GM23338 (cell line): ENCODE measurements around the gene ATOH8. TPM values are rescaled to one million over a fixed set of nuclear protein-coding genes. Genes with fewer than 3 reads are reported as not detected.

ENCODE experiments used
- ATAC-seq: fragments of 200-7000 bp; cut with Tn5 transposase; 3 replicates; pipeline ENCODE4 v1.9.1; 2020
- DNase-seq: peaks from one replicate; pipeline ENCODE4 v3.0.0-alpha.2; 2015; ENCODE audit warnings: low spot score
- H2AFZ ChIP-seq: fragments of 200-600 bp; sonication (generic); 2 replicates; pipeline ENCODE4 v1.8.0; 2016; ENCODE audit warnings: antibody characterized with exemption, mild to moderate bottlenecking, moderate library complexity
- H3F3A ChIP-seq: fragments of 200-600 bp; sonication (generic); replicated peaks from 2 replicates; pipeline ENCODE4 v1.8.0; 2017; ENCODE audit warnings: antibody characterized with exemption, mixed run types, low read depth
- H3K27ac ChIP-seq: fragments of 200-600 bp; sonication (generic); 2 replicates; pipeline ENCODE4 v1.6.1; 2016; ENCODE audit warnings: low read depth
- H3K27me3 ChIP-seq: fragments of 200-600 bp; sonication (generic); 2 replicates; pipeline ENCODE4 v1.8.0; 2016; ENCODE audit warnings: mild to moderate bottlenecking, mixed run types, moderate library complexity; ENCODE audit not compliant: insufficient read depth
- H3K36me3 ChIP-seq: fragments of 200-600 bp; sonication (generic); 2 replicates; pipeline ENCODE4 v1.8.0; 2016; ENCODE audit warnings: mild to moderate bottlenecking; ENCODE audit not compliant: insufficient read depth
- H3K4me1 ChIP-seq: fragments of 200-600 bp; sonication (generic); 2 replicates; pipeline ENCODE4 v1.8.0; 2016; ENCODE audit warnings: mild to moderate bottlenecking, moderate library complexity; ENCODE audit not compliant: insufficient read depth
- H3K4me2 ChIP-seq: fragments of 200-600 bp; sonication (generic); 2 replicates; pipeline ENCODE4 v1.7.1; 2017; ENCODE audit warnings: mixed run types
- H3K4me3 ChIP-seq: fragments of 200-600 bp; sonication (generic); 2 replicates; pipeline ENCODE4 v1.6.1; 2016; ENCODE audit warnings: mixed run types
- H3K79me2 ChIP-seq: fragments of 200-600 bp; sonication (generic); replicated peaks from 2 replicates; pipeline ENCODE4 v1.8.0; 2017; ENCODE audit warnings: mild to moderate bottlenecking; ENCODE audit not compliant: insufficient read depth
- H3K9me2 ChIP-seq: fragments of 200-600 bp; sonication (generic); 2 replicates; pipeline ENCODE4 v1.8.0; 2017; ENCODE audit not compliant: insufficient read depth
- H4K20me1 ChIP-seq: fragments of 200-600 bp; sonication (generic); replicated peaks from 2 replicates; pipeline ENCODE4 v1.8.0; 2017; ENCODE audit warnings: mild to moderate bottlenecking; ENCODE audit not compliant: insufficient read depth
- H3K27ac Mint-ChIP-seq: 2 replicates; pipeline ENCODE4 v1.8.0; 2020; ENCODE audit warnings: inconsistent platforms, mild to moderate bottlenecking, moderate library complexity, mixed read lengths
- H3K27me3 Mint-ChIP-seq: 3 replicates; pipeline ENCODE4 v1.8.0; 2022; ENCODE audit warnings: low read depth, mild to moderate bottlenecking, moderate library complexity, mixed read lengths, inconsistent platforms; ENCODE audit not compliant: insufficient read depth, poor library complexity
- H3K36me3 Mint-ChIP-seq: 3 replicates; pipeline ENCODE4 v1.8.0; 2021; ENCODE audit warnings: low read depth, mild to moderate bottlenecking, inconsistent platforms, moderate library complexity, mixed read lengths
- H3K4me1 Mint-ChIP-seq: 3 replicates; pipeline ENCODE4 v1.8.0; 2020; ENCODE audit warnings: mild to moderate bottlenecking, inconsistent platforms, mixed read lengths
- H3K4me3 Mint-ChIP-seq: 3 replicates; pipeline ENCODE4 v1.8.0; 2021; ENCODE audit warnings: moderate library complexity, mild to moderate bottlenecking, inconsistent platforms, mixed read lengths
- H3K9me3 Mint-ChIP-seq: 3 replicates; pipeline ENCODE4 v1.8.0; 2020; ENCODE audit warnings: moderate library complexity, mild to moderate bottlenecking, inconsistent platforms, mixed read lengths
- CREB1 ChIP-seq: fragments of 250-450 bp; sonication (Bioruptor Pico); IDR thresholded peaks from 2 replicates; pipeline ENCODE4 v1.5.0; 2020; ENCODE audit warnings: low read depth, mild to moderate bottlenecking, moderate library complexity
- CTCF ChIP-seq, 2 experiments: fragments of 200-600 bp in 1 of 2; sonication (generic) in 1 of 2; conservative IDR thresholded peaks; 2 replicates each; pipeline versions ENCODE4 v1.5.1 to v1.6.1; 2016 to 2017; ENCODE audit warnings: antibody characterized with exemption in 2 of 2, low read depth in 2 of 2, mild to moderate bottlenecking in 2 of 2, moderate library complexity in 1 of 2
- EZH2 ChIP-seq: fragments of 200-600 bp; sonication (generic); IDR thresholded peaks from one replicate; pipeline ENCODE4 v1.8.0; 2017; ENCODE audit warnings: antibody characterized with exemption, mild to moderate bottlenecking, low read depth; ENCODE audit not compliant: unreplicated experiment
- EZH2phosphoT487 ChIP-seq: fragments of 200-600 bp; sonication (generic); IDR thresholded peaks from one replicate; pipeline ENCODE4 v1.8.1; 2018; ENCODE audit warnings: antibody characterized with exemption; ENCODE audit not compliant: unreplicated experiment
- POLR2AphosphoS5 ChIP-seq: IDR thresholded peaks from 2 replicates; pipeline ENCODE4 v1.6.1; 2016; ENCODE audit warnings: antibody characterized with exemption, low read depth
- ZNF114 ChIP-seq: fragments of 250-450 bp; sonication (Bioruptor Pico); IDR thresholded peaks from 2 replicates; pipeline ENCODE4 v1.5.0; 2020; ENCODE audit warnings: mild to moderate bottlenecking, moderate library complexity
- ZNF331 ChIP-seq: fragments of 250-450 bp; sonication (Bioruptor Pico); IDR thresholded peaks from 2 replicates; pipeline ENCODE4 v1.5.0; 2020; ENCODE audit warnings: low read depth, mild to moderate bottlenecking, moderate library complexity
- polyA plus RNA-seq: library from polyadenylated mRNA; unstranded; fragments of >200 nt; fragmentation: Nextera tagmentation; extraction: Ambion mirVana; gene quantifications from 2 replicates; pipeline ENCODE4 v1.2.1, GENCODE V29; 2016
- total RNA-seq: library from RNA; depleted of rRNA; stranded (reverse); fragments of >200 nt; shearing (Covaris generic); gene quantifications from 2 replicates; pipeline ENCODE4 v1.2.3, GENCODE V29; 2014
- TF ChIP-seq, protein P1 (sequence below): IDR thresholded peaks from 2 replicates; pipeline ENCODE4 v1.6.1; 2016; ENCODE audit warnings: antibody characterized with exemption
- TF ChIP-seq, protein P2 (sequence below): IDR thresholded peaks from one replicate; pipeline ENCODE4 v1.6.1; 2018; ENCODE audit warnings: antibody characterized with exemption; ENCODE audit not compliant: unreplicated experiment
- TF ChIP-seq, protein P3 (sequence below): fragments of 250-450 bp; sonication (Bioruptor Pico); IDR thresholded peaks from 2 replicates; pipeline ENCODE4 v1.5.0; 2020; ENCODE audit warnings: mild to moderate bottlenecking, moderate library complexity

Gene ATOH8
- total and polyA plus RNA-seq, 2 experiments from 2014 or later, result 0.11 to 0.97 TPM

DNA sequence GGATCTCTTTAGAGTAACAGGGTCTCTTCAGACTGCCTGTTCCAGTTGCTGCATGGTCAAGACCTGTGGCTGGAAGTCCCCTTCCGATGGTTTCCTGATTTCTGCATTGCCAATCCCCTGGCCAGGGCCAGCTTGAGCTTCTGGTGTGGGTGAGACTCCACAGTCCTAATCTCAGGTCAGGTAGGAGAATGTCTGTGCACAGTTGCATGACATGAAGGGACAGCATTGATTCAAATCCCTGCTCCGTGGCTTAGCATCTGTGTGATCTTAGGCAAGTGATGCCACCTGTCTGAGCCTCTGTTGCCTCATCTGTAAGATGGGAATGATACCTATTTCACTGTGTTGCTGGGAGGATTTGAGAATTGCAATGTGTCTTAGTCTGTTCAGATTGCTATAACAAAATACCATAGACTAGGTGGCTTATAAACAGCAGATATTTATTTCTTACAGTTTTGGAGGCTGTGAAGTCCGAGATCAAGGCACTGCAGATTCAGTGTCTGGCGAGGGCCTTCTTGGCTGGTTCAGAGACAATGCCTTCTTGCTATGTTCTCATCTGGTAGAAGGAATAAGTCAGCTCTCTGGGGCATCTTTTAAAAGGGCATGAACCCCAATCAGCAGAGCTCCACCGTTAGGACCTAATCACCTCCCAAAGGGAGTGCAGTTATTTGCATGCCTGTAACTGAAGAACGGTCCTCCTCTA is 66.2 kb downstream of the ATOH8 start:
- no peak for ATAC-seq
- no peak overlapping the region; the same call in 1 of the 2 replicates for H2AFZ ChIP-seq
- no peaks in the 10 kb centered on the region for H3K27me3 Mint-ChIP-seq

More for the DNA sequence above, 66.2 kb downstream of the ATOH8 start:
- no peak overlapping the region for H3K27ac ChIP-seq
- Mint-ChIP-seq H3K9me3 (no peaks in the 10 kb centered on the region), H3K27ac (no peak overlapping the region), H3K36me3 (no peaks in the 10 kb centered on the region), H3K4me1 (peaks cover 9% of the 10 kb centered on the region), H3K4me3 (no peak overlapping the region)
- H3K27me3 ChIP-seq, result no peaks in the 10 kb centered on the region
- no peaks in the 10 kb centered on the region for H3F3A ChIP-seq
- no peak overlapping the region for H3K4me3 ChIP-seq
- H3K9me2 ChIP-seq, result no peaks in the 10 kb centered on the region
- no peak for TF ChIP-seq EZH2
- TF ChIP-seq CTCF (conservative IDR thresholded peaks at IDR 0.05; ENCODE audit: low read depth in 2 of 2), result no peak
- TF ChIP-seq EZH2phosphoT487, result no peak
- TF ChIP-seq ZNF114 (CRISPR knock-in tag), result no peak
- TF ChIP-seq, protein P1, sequence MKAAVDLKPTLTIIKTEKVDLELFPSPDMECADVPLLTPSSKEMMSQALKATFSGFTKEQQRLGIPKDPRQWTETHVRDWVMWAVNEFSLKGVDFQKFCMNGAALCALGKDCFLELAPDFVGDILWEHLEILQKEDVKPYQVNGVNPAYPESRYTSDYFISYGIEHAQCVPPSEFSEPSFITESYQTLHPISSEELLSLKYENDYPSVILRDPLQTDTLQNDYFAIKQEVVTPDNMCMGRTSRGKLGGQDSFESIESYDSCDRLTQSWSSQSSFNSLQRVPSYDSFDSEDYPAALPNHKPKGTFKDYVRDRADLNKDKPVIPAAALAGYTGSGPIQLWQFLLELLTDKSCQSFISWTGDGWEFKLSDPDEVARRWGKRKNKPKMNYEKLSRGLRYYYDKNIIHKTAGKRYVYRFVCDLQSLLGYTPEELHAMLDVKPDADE, result no peak
- TF ChIP-seq, protein P2, sequence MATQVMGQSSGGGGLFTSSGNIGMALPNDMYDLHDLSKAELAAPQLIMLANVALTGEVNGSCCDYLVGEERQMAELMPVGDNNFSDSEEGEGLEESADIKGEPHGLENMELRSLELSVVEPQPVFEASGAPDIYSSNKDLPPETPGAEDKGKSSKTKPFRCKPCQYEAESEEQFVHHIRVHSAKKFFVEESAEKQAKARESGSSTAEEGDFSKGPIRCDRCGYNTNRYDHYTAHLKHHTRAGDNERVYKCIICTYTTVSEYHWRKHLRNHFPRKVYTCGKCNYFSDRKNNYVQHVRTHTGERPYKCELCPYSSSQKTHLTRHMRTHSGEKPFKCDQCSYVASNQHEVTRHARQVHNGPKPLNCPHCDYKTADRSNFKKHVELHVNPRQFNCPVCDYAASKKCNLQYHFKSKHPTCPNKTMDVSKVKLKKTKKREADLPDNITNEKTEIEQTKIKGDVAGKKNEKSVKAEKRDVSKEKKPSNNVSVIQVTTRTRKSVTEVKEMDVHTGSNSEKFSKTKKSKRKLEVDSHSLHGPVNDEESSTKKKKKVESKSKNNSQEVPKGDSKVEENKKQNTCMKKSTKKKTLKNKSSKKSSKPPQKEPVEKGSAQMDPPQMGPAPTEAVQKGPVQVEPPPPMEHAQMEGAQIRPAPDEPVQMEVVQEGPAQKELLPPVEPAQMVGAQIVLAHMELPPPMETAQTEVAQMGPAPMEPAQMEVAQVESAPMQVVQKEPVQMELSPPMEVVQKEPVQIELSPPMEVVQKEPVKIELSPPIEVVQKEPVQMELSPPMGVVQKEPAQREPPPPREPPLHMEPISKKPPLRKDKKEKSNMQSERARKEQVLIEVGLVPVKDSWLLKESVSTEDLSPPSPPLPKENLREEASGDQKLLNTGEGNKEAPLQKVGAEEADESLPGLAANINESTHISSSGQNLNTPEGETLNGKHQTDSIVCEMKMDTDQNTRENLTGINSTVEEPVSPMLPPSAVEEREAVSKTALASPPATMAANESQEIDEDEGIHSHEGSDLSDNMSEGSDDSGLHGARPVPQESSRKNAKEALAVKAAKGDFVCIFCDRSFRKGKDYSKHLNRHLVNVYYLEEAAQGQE, result no peak
- TF ChIP-seq, protein P3, sequence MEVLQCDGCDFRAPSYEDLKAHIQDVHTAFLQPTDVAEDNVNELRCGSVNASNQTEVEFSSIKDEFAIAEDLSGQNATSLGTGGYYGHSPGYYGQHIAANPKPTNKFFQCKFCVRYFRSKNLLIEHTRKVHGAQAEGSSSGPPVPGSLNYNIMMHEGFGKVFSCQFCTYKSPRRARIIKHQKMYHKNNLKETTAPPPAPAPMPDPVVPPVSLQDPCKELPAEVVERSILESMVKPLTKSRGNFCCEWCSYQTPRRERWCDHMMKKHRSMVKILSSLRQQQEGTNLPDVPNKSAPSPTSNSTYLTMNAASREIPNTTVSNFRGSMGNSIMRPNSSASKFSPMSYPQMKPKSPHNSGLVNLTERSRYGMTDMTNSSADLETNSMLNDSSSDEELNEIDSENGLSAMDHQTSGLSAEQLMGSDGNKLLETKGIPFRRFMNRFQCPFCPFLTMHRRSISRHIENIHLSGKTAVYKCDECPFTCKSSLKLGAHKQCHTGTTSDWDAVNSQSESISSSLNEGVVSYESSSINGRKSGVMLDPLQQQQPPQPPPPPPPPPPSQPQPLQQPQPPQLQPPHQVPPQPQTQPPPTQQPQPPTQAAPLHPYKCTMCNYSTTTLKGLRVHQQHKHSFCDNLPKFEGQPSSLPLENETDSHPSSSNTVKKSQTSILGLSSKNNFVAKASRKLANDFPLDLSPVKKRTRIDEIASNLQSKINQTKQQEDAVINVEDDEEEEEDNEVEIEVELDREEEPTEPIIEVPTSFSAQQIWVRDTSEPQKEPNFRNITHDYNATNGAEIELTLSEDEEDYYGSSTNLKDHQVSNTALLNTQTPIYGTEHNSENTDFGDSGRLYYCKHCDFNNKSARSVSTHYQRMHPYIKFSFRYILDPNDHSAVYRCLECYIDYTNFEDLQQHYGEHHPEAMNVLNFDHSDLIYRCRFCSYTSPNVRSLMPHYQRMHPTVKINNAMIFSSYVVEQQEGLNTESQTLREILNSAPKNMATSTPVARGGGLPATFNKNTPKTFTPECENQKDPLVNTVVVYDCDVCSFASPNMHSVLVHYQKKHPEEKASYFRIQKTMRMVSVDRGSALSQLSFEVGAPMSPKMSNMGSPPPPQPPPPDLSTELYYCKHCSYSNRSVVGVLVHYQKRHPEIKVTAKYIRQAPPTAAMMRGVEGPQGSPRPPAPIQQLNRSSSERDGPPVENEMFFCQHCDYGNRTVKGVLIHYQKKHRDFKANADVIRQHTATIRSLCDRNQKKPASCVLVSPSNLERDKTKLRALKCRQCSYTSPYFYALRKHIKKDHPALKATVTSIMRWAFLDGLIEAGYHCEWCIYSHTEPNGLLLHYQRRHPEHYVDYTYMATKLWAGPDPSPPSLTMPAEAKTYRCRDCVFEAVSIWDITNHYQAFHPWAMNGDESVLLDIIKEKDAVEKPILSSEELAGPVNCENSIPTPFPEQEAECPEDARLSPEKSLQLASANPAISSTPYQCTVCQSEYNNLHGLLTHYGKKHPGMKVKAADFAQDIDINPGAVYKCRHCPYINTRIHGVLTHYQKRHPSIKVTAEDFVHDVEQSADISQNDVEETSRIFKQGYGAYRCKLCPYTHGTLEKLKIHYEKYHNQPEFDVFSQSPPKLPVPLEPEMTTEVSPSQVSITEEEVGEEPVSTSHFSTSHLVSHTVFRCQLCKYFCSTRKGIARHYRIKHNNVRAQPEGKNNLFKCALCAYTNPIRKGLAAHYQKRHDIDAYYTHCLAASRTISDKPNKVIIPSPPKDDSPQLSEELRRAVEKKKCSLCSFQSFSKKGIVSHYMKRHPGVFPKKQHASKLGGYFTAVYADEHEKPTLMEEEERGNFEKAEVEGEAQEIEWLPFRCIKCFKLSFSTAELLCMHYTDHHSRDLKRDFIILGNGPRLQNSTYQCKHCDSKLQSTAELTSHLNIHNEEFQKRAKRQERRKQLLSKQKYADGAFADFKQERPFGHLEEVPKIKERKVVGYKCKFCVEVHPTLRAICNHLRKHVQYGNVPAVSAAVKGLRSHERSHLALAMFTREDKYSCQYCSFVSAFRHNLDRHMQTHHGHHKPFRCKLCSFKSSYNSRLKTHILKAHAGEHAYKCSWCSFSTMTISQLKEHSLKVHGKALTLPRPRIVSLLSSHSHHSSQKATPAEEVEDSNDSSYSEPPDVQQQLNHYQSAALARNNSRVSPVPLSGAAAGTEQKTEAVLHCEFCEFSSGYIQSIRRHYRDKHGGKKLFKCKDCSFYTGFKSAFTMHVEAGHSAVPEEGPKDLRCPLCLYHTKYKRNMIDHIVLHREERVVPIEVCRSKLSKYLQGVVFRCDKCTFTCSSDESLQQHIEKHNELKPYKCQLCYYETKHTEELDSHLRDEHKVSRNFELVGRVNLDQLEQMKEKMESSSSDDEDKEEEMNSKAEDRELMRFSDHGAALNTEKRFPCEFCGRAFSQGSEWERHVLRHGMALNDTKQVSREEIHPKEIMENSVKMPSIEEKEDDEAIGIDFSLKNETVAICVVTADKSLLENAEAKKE (CRISPR knock-in tag), result no peak
- no peak for TF ChIP-seq ZNF331
- no peak for TF ChIP-seq CREB1 (CRISPR knock-in tag)
- TF ChIP-seq POLR2AphosphoS5, result no peak
- no peaks in the 10 kb centered on the region; the same call in 1 of the 2 replicates for H3K4me1 ChIP-seq
- H4K20me1 ChIP-seq, result no peaks in the 10 kb centered on the region
- H3K4me2 ChIP-seq, result no peak overlapping the region
- no peaks in the 10 kb centered on the region for H3K79me2 ChIP-seq
- no peaks in the 10 kb centered on the region for H3K36me3 ChIP-seq
- DNase-seq, result no peak
